Urinary bladder (tissue), 4 donors: ENCODE results near the gene PRKD2. TPM values are rescaled to one million over a fixed set of nuclear protein-coding genes. Genes with fewer than 3 reads are reported as not detected.

Experiments used
- DNase-seq: peaks from one replicate; pipeline ENCODE4 v3.0.0-alpha.2; 2015; ENCODE audit errors: extremely low spot score
- H3K27ac ChIP-seq: one replicate; pipeline ENCODE4 v1.5.1; 2013; ENCODE audit warnings: low read depth, mild to moderate bottlenecking, moderate library complexity
- H3K36me3 ChIP-seq: one replicate; pipeline ENCODE4 v1.6.1; 2013; ENCODE audit warnings: mild to moderate bottlenecking, moderate library complexity; ENCODE audit not compliant: insufficient read depth
- H3K4me1 ChIP-seq: one replicate; pipeline ENCODE4 v1.6.1; 2013; ENCODE audit warnings: mild to moderate bottlenecking, moderate library complexity; ENCODE audit not compliant: insufficient read depth
- H3K4me3 ChIP-seq: one replicate; pipeline ENCODE4 v1.5.1; 2013; ENCODE audit warnings: low read depth, low read length
- WGBS: extraction: QIAGEN DNeasy Blood & Tissue Kit; methylation state at CpG from one replicate; pipeline ENCODE4 v1.1.7; 2013; 5-methylcytosine and 5-hydroxymethylcytosine counted together
- polyA plus RNA-seq: library from polyadenylated mRNA; stranded (reverse); fragments of 200-250 nt; gene quantifications from one replicate; pipeline ENCODE4 v1.2.3, GENCODE V29; 2013
- total RNA-seq: library from RNA; depleted of rRNA; stranded (reverse); fragments of >200 nt; gene quantifications from one replicate; pipeline ENCODE4 v1.2.3, GENCODE V29; 2014
- donor health status: healthy with polysubstance abuse.
- donor health status: healthy.

Gene PRKD2
- total and polyA plus RNA-seq, 2 donors, result 12.1 to 29.9 TPM

DNA sequence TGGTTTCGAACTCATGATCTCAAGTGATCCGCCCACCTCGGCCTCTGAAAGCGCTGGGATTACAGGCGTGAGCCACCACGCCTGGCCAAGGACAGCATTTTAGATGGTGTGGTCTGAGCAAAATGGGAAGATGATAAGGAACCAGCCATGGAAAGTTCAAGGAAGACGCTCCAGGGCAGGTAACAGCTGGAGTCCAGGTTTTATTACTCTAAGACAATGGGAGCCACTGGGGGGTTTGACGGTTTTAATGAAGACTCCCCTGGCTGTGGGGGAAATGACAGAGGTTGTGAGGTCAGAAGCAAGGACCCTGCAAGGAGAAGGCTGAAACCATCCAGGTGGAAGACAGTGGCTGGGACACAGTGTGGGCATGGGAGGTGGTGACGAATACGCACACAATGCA is 20.9 kb downstream of the PRKD2 start:
- peaks cover 8% of the 10 kb centered on the region for H3K36me3 ChIP-seq
- no peak for DNase-seq
- H3K4me1 ChIP-seq, result no peaks in the 10 kb centered on the region
- no peak overlapping the region for H3K4me3 ChIP-seq
- no peak overlapping the region for H3K27ac ChIP-seq
- WGBS, result 92% methylated on average over 10 of the region's 10 CpGs

DNA sequence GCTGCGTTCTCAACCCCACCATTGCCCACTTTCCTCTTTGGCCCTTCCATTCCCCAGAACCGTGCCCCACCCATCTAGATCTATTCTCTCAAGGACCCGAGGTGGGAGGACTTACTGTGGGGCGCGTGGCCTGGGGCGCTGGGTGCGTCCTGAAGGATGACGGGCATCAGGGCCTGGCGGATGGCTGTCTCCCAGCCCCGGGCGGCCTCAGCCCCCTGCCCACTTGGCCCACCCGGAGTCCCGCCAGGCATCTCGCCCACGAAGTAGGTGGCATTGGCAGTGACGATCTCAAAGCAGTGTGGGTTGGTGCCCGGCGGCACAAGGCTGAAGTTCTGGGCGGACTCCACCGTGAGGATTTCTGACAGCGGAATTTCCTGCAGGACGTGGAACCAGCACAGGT is 23.2 kb downstream of the PRKD2 start:
- Histone ChIP-seq H3K4me3 (no peak overlapping the region), H3K36me3 (peaks cover 2% of the 10 kb centered on the region)

DNA sequence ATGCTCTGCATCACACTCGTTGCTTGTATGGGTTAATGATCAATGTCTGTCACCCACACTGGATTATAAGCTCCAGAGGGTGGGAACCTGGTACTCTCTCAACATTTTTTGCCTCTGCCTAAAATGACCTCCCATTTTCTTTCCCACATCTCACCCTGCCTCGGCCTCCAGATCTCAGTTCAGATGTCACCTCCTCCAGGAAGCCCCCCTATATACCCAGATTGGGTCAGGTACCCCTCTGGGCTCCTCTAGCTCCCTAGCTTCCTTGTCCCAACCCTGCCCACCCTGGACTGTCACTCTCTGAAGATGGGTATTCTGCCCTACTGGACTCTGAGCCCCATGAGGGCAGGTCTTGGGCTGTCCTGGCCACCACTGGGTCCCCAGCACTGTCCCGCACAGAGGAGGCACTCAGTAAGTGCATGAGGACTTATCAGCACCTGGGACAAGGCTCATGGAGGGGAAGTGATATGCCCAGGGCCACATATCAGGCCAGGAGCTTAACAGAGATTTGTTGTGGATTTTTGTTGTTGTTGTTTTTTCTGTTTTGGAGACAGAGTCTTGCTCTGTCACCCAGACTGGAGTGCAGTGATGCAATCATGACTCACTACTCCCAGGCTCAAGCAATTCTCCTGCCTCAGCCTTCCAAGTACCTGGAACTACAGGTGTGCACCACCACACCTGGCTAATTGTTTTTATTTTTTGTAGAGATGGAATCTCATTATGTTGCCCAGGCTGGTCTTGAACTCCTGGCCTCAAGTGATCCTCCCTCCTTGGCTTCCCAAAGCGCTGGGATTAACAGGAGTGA is 23.8 kb downstream of the PRKD2 start:
- no peak for DNase-seq
- whole genome bisulfite sequencing, result 96% methylated on average over 4 of the region's 4 CpGs
- peaks cover 2% of the 10 kb centered on the region for H3K36me3 ChIP-seq
- H3K27ac ChIP-seq, result no peak overlapping the region
- H3K4me3 ChIP-seq, result no peak overlapping the region
- no peaks in the 10 kb centered on the region for H3K4me1 ChIP-seq

More for the DNA sequence above, 23.2 kb downstream of the PRKD2 start:
- WGBS, result 96% methylated on average over 22 of the region's 22 CpGs
- no peak overlapping the region for H3K27ac ChIP-seq
- no peaks in the 10 kb centered on the region for H3K4me1 ChIP-seq
- DNase-seq, result no peak

DNA sequence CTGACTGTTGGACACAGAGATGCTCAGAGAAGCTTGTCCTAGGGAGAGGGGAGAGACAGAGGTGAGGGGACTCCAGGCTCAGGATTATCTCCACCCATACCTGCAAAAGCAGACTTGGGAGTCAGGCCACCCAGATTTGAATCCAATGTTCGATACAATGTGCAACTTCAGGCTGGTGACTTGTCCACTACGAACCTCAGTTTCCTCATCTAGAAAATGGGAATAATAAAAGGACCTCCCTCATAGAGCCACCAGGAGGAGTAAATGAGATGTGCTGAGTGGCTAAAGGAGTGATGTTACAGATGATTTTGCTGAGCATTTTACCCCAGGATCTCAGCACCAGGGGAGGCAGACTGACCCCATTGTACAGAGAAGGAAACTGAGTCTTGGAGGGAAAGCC is 25.0 kb downstream of the PRKD2 start:
- Histone ChIP-seq H3K36me3 (peaks cover 5% of the 10 kb centered on the region), H3K4me1 (no peaks in the 10 kb centered on the region), H3K27ac (no peak overlapping the region), H3K4me3 (no peak overlapping the region)
- DNase-seq, result no peak
- 96% methylated on average over 2 of the region's 2 CpGs for WGBS

DNA sequence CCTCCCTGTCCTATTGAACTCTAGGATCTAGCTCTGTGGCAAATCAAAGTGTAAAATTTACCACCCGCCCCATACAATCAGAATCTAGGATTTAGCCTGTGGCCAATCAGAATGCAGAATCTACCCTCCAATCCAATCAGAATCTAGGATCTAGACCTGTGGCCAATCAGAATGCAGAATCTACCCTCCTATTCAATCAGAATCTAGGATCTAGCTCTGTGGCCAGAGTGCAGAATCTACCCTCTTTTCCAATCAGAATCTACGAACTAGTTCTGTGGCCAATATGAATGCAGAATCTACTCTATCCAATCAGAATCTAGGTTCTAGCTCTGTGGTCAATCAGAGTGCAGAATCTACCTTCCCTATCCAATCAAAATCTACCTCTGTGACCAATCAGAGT is 25.8 kb downstream of the PRKD2 start:
- Histone ChIP-seq H3K4me3 (no peak overlapping the region), H3K27ac (no peak overlapping the region), H3K4me1 (no peaks in the 10 kb centered on the region), H3K36me3 (peaks cover 5% of the 10 kb centered on the region)
- DNase-seq, result no peak
- WGBS, result 49% methylated on average over 2 of the region's 2 CpGs

DNA sequence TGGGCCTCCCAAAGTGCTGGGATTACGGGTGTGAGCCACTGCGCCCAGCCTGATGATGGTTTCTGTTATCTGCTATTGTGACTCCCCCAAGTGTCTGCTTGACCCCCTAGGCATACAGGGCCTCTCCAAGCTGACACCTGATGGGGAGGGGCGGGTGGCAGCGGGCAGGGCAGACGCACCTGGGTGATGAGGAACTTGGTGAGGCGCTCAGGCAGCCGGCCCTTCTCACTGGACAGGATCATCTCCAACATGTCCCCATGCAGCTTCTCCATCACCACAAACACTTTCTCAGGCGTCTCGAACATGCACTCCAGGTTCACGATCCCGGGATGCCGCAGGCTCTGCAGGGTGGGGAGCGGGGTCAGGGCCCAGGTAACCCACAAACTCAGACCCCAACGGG is 27.6 kb downstream of the PRKD2 start:
- Histone ChIP-seq H3K36me3 (peaks cover 5% of the 10 kb centered on the region), H3K4me3 (no peak overlapping the region), H3K4me1 (no peaks in the 10 kb centered on the region), H3K27ac (no peak overlapping the region)
- WGBS, result 96% methylated on average over 14 of the region's 14 CpGs
- DNase-seq, result no peak

DNA sequence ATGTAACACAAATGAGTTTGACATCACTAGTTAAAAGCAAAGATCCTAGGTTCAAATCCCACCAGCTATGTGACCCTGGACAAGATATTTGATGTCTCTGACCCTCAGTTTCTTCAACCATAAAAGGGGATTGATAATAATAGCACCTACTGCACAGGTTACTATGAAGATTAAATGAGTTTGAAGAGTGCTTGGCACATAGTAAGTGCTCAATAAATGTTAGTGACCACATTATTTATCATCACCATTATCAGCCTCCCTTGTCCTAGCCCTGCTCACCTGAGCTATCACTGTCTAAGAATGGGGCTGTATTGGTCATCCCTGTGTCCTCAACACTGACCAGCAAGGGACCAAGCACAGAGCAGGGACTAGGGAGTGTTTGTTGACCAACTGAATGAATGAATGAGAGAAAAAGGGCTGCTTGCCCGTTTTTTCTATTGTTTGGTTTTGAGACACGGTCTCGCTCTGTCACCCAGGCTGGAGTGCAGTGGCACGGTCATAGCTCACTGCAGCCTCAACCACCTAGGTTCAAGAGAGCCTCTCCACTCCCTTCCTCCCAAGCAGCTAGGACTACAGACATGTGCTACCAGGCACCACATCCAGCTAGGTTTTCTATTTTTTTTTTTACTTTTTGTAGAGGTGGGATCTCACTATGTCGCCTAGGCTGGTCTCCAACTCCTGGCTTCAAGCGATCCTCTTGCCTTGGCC is 29.3 kb downstream of the PRKD2 start:
- no peak overlapping the region for H3K4me3 ChIP-seq
- peaks cover 5% of the 10 kb centered on the region for H3K36me3 ChIP-seq
- no peak overlapping the region for H3K27ac ChIP-seq
- WGBS, result 92% methylated on average over 6 of the region's 6 CpGs
- no peak for DNase-seq
- no peaks in the 10 kb centered on the region for H3K4me1 ChIP-seq

DNA sequence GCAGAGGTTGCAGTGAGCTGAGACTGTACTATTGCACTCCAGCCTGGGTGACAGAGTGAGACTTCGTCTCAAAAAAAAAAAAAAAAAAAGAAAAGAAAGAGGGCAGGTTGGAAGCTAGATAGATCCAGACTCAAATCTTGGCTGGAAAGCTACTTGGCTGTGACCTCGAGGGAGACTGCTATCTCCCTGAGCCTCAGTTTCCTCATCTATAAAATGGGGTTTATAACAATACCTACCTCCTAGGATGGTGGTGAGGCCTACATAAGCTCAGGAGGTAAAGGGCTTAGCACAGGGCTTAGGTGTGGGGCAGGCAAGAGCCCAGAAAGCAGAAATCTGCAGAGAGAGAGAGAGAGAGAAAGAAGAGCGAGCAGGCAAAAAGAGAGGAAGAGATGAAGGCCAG is 31.7 kb downstream of the PRKD2 start:
- no peak for DNase-seq
- 80% methylated on average over 3 of the region's 3 CpGs for WGBS
- Histone ChIP-seq H3K36me3 (peaks cover 5% of the 10 kb centered on the region), H3K4me1 (no peaks in the 10 kb centered on the region), H3K27ac (no peak overlapping the region), H3K4me3 (no peak overlapping the region)

DNA sequence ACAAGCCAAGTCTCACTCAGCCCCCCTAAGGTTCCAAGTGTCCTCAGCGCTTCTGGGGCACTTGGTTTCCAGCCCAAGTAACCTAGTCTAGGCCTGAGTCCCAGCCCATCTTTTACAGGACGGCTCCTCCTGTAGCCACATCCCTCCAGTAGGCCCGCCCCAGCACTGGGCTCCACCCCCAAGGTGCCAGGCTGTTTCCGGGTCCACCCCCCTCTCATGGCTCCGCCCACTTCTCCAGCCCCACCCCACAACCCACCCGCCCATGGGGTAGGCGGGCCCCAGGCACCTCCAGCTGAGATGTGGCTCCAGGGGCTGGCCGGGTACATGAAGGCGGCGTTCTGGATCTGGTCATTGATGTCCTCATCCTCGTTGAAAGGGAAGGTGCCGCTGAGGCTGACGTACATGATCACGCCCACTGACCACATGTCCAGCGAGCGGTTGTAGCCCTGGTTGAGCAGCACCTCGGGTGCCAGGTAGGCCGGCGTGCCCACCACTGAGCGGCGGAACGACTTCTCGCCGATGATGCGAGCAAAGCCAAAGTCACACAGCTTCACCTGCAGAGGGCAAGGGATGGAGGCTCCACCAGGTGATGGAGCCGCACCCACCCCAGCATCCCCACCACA is 38.7 kb downstream of the PRKD2 start:
- no peak for DNase-seq
- Histone ChIP-seq H3K36me3 (peaks cover 1% of the 10 kb centered on the region), H3K27ac (no peak overlapping the region), H3K4me3 (no peak overlapping the region), H3K4me1 (no peaks in the 10 kb centered on the region)
- 83% methylated on average over 26 of the region's 26 CpGs for WGBS

DNA sequence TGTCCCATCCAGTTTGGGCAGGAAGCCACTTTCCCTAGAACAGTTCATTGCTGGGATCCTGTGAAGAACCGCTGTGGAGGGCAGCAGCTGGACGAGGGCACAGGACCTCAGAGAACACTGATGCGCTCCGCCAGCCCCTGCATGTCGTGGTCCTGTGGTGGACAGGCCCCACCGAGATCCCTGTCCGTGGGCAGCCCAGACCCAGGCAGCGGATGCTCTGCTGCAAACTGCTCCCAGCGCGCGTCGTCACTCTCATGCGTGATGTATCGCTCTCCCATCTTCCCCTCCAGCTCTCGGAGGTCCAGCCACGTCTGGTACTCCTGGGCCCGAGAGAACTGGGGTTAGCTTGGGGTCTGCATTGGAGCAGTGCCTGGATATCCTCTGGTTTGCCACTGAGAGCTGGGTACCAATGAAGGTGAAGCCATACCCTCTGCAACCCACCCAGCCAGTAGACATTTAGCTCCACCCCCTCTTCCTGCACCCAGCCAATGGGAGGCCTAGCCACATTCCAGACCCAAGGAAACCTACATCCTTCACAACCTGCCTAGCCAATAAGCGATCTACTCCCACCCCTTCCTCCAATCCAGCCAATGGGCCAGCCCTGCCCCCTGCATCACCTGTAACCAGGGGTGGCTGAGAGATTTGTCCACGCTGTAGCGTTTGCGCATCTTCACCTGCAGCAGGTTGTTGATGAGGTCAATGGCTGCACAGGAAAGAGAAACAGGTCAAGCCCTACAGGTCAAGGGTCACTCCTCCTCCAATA is 42.3 kb downstream of the PRKD2 start:
- no peak overlapping the region for H3K4me3 ChIP-seq
- no peak for DNase-seq
- no peak overlapping the region for H3K27ac ChIP-seq
- H3K36me3 ChIP-seq, result peaks cover 3% of the 10 kb centered on the region
- WGBS, result 91% methylated on average over 21 of the region's 21 CpGs
- no peaks in the 10 kb centered on the region for H3K4me1 ChIP-seq

DNA sequence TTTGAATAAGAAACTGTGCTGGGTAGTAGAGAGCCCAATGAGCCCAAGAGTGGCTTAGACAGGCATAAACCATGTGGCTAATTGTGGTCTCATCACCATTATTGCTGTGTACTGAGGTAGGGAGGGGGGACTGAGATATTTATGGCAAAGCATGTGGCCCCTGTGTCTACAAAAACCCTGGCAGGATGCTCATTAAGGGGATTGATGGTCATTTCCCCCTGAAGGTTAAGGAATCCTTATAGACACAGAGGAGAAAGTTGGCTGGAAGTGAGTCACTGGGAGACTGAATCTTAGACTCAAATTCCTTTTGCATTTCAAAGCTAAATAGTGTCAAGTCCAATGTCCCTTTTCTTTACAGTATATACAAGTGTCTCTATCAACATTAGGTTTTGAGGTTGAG is 46.1 kb downstream of the PRKD2 start:
- no peaks in the 10 kb centered on the region for H3K4me1 ChIP-seq
- no peak overlapping the region for H3K4me3 ChIP-seq
- peaks cover 3% of the 10 kb centered on the region for H3K36me3 ChIP-seq
- no peak for DNase-seq
- H3K27ac ChIP-seq, result no peak overlapping the region

DNA sequence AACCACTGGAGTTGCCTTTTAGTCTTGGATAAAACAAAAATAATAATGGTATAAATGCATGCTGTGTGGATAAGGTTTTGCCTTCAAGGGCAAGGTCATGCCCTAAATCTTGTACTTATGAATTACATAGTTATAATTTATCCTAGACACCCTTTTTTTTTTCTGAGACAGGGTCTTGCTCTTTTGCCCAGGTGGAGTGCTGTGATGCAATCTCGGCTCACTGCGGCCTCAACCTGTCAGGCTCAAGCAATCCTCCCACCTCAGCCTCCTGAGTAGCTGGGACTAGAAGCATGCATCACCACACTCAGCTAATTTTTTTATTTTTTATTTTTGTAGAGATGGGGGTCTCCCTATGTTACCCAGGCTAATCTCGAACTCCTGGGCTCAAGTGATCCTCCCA is 48.3 kb downstream of the PRKD2 start:
- 91% methylated on average over 3 of the region's 3 CpGs for WGBS
- no peak for DNase-seq
- Histone ChIP-seq H3K27ac (no peak overlapping the region), H3K36me3 (peaks cover 3% of the 10 kb centered on the region), H3K4me1 (no peaks in the 10 kb centered on the region), H3K4me3 (no peak overlapping the region)

DNA sequence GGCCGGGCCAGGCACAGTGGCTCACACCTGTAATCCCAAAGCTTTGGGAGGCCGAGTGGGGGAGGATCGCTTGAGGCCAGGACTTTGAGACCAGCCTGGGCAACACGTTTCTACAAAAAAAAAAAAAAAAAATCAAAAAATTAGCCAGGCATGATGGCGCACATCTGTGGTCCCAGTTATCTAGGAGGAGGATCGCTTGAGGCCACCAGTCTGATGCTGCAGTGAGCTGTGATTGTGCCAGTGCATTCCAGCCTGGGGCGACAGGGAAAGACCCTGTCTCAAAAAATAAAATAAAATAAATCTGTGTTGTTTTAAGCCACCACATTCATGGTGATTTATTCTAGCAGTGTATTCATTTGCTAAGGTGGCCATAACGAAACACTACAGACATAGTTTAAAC is 51.8 kb downstream of the PRKD2 start:
- no peak for DNase-seq
- no peak overlapping the region for H3K27ac ChIP-seq
- 84% methylated on average over 8 of the region's 8 CpGs for WGBS
- H3K4me1 ChIP-seq, result no peaks in the 10 kb centered on the region
- no peak overlapping the region for H3K4me3 ChIP-seq
- no peaks in the 10 kb centered on the region for H3K36me3 ChIP-seq
